ENCODE results near the gene ISCA2.
A peak's percentile ranks its signal among the peaks of the same experiment; 100 is the strongest.

Gene ISCA2

DNA sequence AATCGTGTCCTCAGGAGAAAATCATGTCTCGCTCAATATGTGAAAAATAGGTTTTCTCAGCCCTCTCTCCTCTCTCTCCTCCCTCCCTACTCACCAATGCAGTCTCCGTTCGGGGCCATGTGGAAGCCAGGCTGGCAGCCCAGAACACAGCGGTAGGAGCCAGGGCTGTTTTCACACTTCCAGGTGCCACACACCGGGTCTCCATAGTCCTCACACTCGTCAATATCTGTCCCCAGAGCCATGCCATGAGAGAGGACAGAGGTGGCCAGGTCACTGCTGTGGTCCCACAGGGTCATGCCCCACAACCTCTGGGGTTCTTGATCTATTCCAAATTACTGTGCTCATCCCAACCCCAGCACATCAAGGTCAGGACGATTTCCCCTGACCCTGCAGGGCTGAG lies 13.5 kb downstream of the ISCA2 start:
- no peaks in the 10 kb centered on the region for H3K4me1 ChIP-seq (ENCODE audit: insufficient read depth, low read length)
- no peak overlapping the region for H3K9ac ChIP-seq (ENCODE audit: low read depth, low read length)
- no peak for DNase-seq
- ATAC-seq (ENCODE audit: insufficient read depth, low read depth), result no peak
- H2AFZ ChIP-seq (ENCODE audit: low read depth, low read length), result no peak overlapping the region
- H3K27ac ChIP-seq (ENCODE audit: low read length), result no peak overlapping the region
- no peaks in the 10 kb centered on the region for H3K9me3 ChIP-seq (ENCODE audit: insufficient read depth, low read length, severe bottlenecking)
- H3K36me3 ChIP-seq (ENCODE audit: insufficient read depth, low read length), result no peaks in the 10 kb centered on the region
- no peak overlapping the region for H3K4me2 ChIP-seq (ENCODE audit: insufficient read depth, low read length)
- no peak for TF ChIP-seq EZH2 (IDR thresholded peaks at IDR 0.05; ENCODE audit: borderline replicate concordance, low read depth, low read length, severe bottlenecking)
- TF ChIP-seq, protein P1, sequence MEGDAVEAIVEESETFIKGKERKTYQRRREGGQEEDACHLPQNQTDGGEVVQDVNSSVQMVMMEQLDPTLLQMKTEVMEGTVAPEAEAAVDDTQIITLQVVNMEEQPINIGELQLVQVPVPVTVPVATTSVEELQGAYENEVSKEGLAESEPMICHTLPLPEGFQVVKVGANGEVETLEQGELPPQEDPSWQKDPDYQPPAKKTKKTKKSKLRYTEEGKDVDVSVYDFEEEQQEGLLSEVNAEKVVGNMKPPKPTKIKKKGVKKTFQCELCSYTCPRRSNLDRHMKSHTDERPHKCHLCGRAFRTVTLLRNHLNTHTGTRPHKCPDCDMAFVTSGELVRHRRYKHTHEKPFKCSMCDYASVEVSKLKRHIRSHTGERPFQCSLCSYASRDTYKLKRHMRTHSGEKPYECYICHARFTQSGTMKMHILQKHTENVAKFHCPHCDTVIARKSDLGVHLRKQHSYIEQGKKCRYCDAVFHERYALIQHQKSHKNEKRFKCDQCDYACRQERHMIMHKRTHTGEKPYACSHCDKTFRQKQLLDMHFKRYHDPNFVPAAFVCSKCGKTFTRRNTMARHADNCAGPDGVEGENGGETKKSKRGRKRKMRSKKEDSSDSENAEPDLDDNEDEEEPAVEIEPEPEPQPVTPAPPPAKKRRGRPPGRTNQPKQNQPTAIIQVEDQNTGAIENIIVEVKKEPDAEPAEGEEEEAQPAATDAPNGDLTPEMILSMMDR (IDR thresholded peaks at IDR 0.05; ENCODE audit: borderline replicate concordance, extremely low read depth, low read length, poor library complexity, severe bottlenecking), result no peak
- no peaks in the 10 kb centered on the region for H3K27me3 ChIP-seq (ENCODE audit: insufficient read depth, low read length, poor library complexity)
- no peaks in the 10 kb centered on the region for H4K20me1 ChIP-seq (ENCODE audit: insufficient read depth, low read length)
- no peak overlapping the region for H3K4me3 ChIP-seq (ENCODE audit: low read depth in 1 of 2, low read length in 2 of 2)
- no peaks in the 10 kb centered on the region for H3K79me2 ChIP-seq (ENCODE audit: insufficient read depth, low read length)

DNA sequence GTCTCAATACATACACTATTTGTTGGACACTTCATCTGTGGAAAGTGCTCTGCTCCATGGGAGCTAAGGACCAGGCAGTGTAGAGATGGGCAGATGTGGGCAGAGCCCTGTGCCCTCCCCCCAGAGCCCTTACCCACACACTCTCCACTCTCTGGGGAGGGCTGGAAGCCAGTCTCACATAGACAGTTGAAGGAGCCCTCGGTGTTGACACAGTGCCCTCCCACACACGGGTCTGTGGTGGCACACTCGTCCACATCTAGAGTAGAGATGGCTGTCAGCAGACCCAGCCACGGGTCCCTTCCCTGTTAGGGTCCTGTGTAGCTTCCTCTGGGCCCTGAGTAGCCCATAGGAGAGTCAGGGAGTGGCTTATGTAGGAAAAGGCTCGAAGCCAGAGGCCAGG lies 14.3 kb downstream of the ISCA2 start:
- Histone ChIP-seq H3K79me2 (ENCODE audit: insufficient read depth, low read length) (no peaks in the 10 kb centered on the region), H3K27ac (ENCODE audit: low read length) (no peak overlapping the region), H3K27me3 (ENCODE audit: insufficient read depth, low read length, poor library complexity) (no peaks in the 10 kb centered on the region), H3K4me2 (ENCODE audit: insufficient read depth, low read length) (no peak overlapping the region), H3K9me3 (ENCODE audit: insufficient read depth, low read length, severe bottlenecking) (no peaks in the 10 kb centered on the region), H3K4me1 (ENCODE audit: insufficient read depth, low read length) (no peaks in the 10 kb centered on the region), H2AFZ (ENCODE audit: low read depth, low read length) (no peak overlapping the region), H3K4me3 (ENCODE audit: low read depth in 1 of 2, low read length in 2 of 2) (no peak overlapping the region), H4K20me1 (ENCODE audit: insufficient read depth, low read length) (no peaks in the 10 kb centered on the region), H3K36me3 (ENCODE audit: insufficient read depth, low read length) (no peaks in the 10 kb centered on the region), H3K9ac (ENCODE audit: low read depth, low read length) (no peak overlapping the region)
- DNase-seq (no peak), ATAC-seq (ENCODE audit: insufficient read depth, low read depth) (no peak)
- TF ChIP-seq, protein P1 (IDR thresholded peaks at IDR 0.05; ENCODE audit: borderline replicate concordance, extremely low read depth, low read length, poor library complexity, severe bottlenecking), result no peak
- TF ChIP-seq EZH2 (IDR thresholded peaks at IDR 0.05; ENCODE audit: borderline replicate concordance, low read depth, low read length, severe bottlenecking), result no peak

DNA sequence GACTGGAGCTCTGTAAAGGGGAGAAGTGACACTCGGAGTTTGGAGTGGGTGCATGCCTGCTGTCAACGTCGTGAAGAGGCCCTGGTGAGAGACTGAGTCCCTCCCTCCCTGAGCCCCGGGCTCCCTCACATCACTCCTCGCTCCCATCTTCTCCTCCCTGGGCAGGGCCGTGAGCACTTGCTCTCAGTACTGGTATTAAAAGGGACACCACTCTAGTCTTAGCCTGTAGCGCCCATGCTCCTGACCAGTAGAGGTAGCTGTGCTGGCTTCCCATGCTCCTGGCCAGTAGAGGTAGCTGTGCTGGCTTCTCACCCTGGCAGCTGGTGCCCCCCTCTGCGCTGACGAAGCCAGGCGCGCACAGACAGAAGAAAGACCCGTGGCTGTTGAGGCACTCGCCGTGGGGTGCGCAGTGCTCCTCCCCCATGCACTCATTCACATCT lies 14.7 kb downstream of the ISCA2 start:
- no peaks in the 10 kb centered on the region for H4K20me1 ChIP-seq (ENCODE audit: insufficient read depth, low read length)
- no peak overlapping the region for H3K4me2 ChIP-seq (ENCODE audit: insufficient read depth, low read length)
- no peaks in the 10 kb centered on the region for H3K9me3 ChIP-seq (ENCODE audit: insufficient read depth, low read length, severe bottlenecking)
- no peak overlapping the region for H2AFZ ChIP-seq (ENCODE audit: low read depth, low read length)
- H3K27me3 ChIP-seq (ENCODE audit: insufficient read depth, low read length, poor library complexity), result no peaks in the 10 kb centered on the region
- no peaks in the 10 kb centered on the region for H3K4me1 ChIP-seq (ENCODE audit: insufficient read depth, low read length)
- H3K79me2 ChIP-seq (ENCODE audit: insufficient read depth, low read length), result no peaks in the 10 kb centered on the region
- ATAC-seq (ENCODE audit: insufficient read depth, low read depth), result no peak
- no peak overlapping the region for H3K9ac ChIP-seq (ENCODE audit: low read depth, low read length)
- no peak overlapping the region for H3K4me3 ChIP-seq (ENCODE audit: low read depth in 1 of 2, low read length in 2 of 2)
- TF ChIP-seq EZH2 (IDR thresholded peaks at IDR 0.05; ENCODE audit: borderline replicate concordance, low read depth, low read length, severe bottlenecking), result no peak
- TF ChIP-seq, protein P1 (IDR thresholded peaks at IDR 0.05; ENCODE audit: borderline replicate concordance, extremely low read depth, low read length, poor library complexity, severe bottlenecking), result peak; percentile 30
- DNase-seq, result no peak
- H3K36me3 ChIP-seq (ENCODE audit: insufficient read depth, low read length), result no peaks in the 10 kb centered on the region
- H3K27ac ChIP-seq (ENCODE audit: low read length), result no peak overlapping the region
